Transverse colon (tissue), 4 donors: ENCODE results near the gene CFLAR. TPM values are rescaled to one million over a fixed set of nuclear protein-coding genes. Genes with fewer than 3 reads are reported as not detected.

Experiments
- DNase-seq: peaks from one replicate; pipeline ENCODE4 v3.0.0-alpha.2; 2019
- H3K27ac ChIP-seq, 4 donors: fragments of 200-600 bp; sonication (generic); 2 replicates each; pipeline ENCODE4 v1.5.1; 2016 to 2018; ENCODE audit warnings: inconsistent platforms in 4 of 4
- H3K27me3 ChIP-seq: fragments of 200-600 bp; sonication (generic); 2 replicates; pipeline ENCODE4 v1.5.1; 2017; ENCODE audit warnings: inconsistent platforms
- H3K36me3 ChIP-seq, 4 donors: fragments of 200-600 bp; sonication (generic); 2 replicates each; pipeline ENCODE4 v1.5.1; 2017 to 2019; ENCODE audit warnings: inconsistent platforms in 4 of 4
- H3K4me1 ChIP-seq, 4 donors: fragments of 200-600 bp; sonication (generic); 2 replicates each; pipeline ENCODE4 v1.5.1; 2017 to 2020; ENCODE audit warnings: inconsistent platforms in 4 of 4
- H3K4me3 ChIP-seq, 4 donors: fragments of 200-600 bp; sonication (generic); 1 replicate in 1 of 4; 2 replicates in 3 of 4; pipeline versions ENCODE4 v1.5.1 to v1.6.1; 2017 to 2019; ENCODE audit warnings: inconsistent platforms in 4 of 4
- H3K9me3 ChIP-seq, 2 donors: fragments of 200-600 bp; sonication (generic); 2 replicates each; pipeline ENCODE4 v1.5.1; 2017 to 2019; ENCODE audit warnings: inconsistent platforms in 2 of 2
- EP300 ChIP-seq: sonication (generic); formaldehyde crosslinking; IDR thresholded peaks from one replicate; pipeline ENCODE4 v1.6.1; 2017; ENCODE audit warnings: antibody characterized with exemption, low read depth
- POLR2A ChIP-seq: fragments of 450-650 bp; IDR thresholded peaks from one replicate; pipeline ENCODE4 v1.6.1; 2016; ENCODE audit warnings: antibody characterized with exemption, mild to moderate bottlenecking, moderate library complexity
- POLR2AphosphoS5 ChIP-seq, 3 donors: sonication (generic); formaldehyde crosslinking; IDR thresholded peaks; one replicate each; pipeline ENCODE4 v1.6.1; 2016; ENCODE audit warnings: antibody characterized with exemption in 3 of 3
- WGBS, 2 donors: methylation state at CpG; one replicate each; pipeline ENCODE4 v1.1.5; 2018; ENCODE audit warnings: low coverage in 1 of 2; 5-methylcytosine and 5-hydroxymethylcytosine counted together
- in situ Hi-C, 4 donors: fragments of 200-750 bp; cut with MboI; loops; one replicate each; pipeline versions ENCODE4 v1.15.0 to v1.15.1; 2017; ENCODE audit warnings: low sequenced_read_pairs in 3 of 4, low pct_ligation_motif_present in 1 of 4, low pct_unique_long_range_greater_than_20kb in 1 of 4
- intact Hi-C: fragments of 100-400 bp; cut with DNase I; formaldehyde crosslinking; loops from one replicate; pipeline ENCODE4 v1.15.1; 2023; ENCODE audit warnings: low total_unique reads
- total RNA-seq, 4 donors: library from RNA; depleted of rRNA; stranded (reverse); fragments of >200 nt; gene quantifications; one replicate each; pipeline ENCODE4 v1.1.0, GENCODE V29; 2016
- TF ChIP-seq, protein P1 (sequence below), 5 experiments: fragments of 200-600 bp in 3 of 5; fragments of 450-650 bp in 2 of 5; sonication (generic) in 3 of 5; IDR thresholded peaks; 1 replicate in 2 of 5; 2 replicates in 3 of 5; pipeline ENCODE4 v1.5.1; 2016 to 2017; ENCODE audit warnings: antibody characterized with exemption in 5 of 5, inconsistent platforms in 3 of 5, mild to moderate bottlenecking in 2 of 5, moderate library complexity in 1 of 5

Gene CFLAR
- total RNA-seq, 4 donors from 2014 or later, result 148 to 449 (median 323) TPM

DNA sequence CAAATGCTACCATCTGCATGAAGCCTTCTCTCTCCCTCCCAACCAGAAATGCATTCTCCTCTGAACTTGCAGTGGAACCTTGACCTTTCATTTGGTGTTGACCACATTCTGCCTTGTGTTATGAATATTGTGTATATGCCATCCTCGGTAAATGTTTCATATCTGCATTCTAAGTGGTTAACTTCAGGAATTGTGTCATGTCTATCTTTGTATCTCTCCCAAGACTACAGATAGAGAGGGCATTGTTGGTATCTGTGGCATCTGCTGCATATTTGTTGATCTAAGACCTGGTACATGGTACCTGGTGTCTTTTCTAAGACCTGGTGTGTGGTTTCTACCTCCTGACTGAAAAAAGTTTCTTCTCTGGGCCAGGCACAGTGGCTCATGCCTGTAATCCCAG is 101.0 kb downstream of the CFLAR start:
- H3K4me3 ChIP-seq, result no peak overlapping the region
- DNase-seq, result no peak
- peaks cover 0 to 4% (median 0%) of the 10 kb centered on the region in 4 donors for H3K36me3 ChIP-seq
- H3K4me1 ChIP-seq, result peaks cover 0 to 33% (median 22%) of the 10 kb centered on the region in 4 donors
- 91% methylated on average over 1 of the region's 1 CpG; no CpG with 5 or more reads in 1 of the 2 donors for WGBS, 2 donors
- H3K9me3 ChIP-seq, result no peaks in the 10 kb centered on the region
- TF ChIP-seq, protein P1, sequence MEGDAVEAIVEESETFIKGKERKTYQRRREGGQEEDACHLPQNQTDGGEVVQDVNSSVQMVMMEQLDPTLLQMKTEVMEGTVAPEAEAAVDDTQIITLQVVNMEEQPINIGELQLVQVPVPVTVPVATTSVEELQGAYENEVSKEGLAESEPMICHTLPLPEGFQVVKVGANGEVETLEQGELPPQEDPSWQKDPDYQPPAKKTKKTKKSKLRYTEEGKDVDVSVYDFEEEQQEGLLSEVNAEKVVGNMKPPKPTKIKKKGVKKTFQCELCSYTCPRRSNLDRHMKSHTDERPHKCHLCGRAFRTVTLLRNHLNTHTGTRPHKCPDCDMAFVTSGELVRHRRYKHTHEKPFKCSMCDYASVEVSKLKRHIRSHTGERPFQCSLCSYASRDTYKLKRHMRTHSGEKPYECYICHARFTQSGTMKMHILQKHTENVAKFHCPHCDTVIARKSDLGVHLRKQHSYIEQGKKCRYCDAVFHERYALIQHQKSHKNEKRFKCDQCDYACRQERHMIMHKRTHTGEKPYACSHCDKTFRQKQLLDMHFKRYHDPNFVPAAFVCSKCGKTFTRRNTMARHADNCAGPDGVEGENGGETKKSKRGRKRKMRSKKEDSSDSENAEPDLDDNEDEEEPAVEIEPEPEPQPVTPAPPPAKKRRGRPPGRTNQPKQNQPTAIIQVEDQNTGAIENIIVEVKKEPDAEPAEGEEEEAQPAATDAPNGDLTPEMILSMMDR (IDR thresholded peaks at IDR 0.05), result no peak
- TF ChIP-seq POLR2A, result no peak
- TF ChIP-seq EP300, result no peak
- TF ChIP-seq POLR2AphosphoS5 (IDR thresholded peaks at IDR 0.05), result no peak
- intact Hi-C loops, result no loop called here
- no peak overlapping the region for H3K27ac ChIP-seq
- in situ Hi-C loops, result no loop called here
- no peaks in the 10 kb centered on the region for H3K27me3 ChIP-seq

DNA sequence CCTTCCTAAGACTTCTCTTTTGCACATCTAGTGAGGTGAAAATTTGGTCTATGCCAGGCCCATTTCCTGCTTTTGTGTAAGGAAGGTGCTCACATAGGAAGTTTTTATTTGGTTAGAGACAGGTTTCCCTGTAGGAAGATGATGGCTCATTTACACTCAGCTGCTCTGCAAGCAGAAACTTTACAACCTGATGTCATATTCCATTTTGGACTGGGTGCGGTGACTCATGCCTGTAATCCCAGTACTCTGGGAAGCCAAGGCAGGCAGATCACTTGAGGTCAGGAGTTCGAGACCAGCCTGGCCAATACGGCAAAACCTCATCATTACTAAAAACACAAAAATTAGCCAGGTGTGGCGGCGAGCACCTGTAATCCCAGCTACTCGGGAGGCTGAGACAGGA is 102.8 kb downstream of the CFLAR start:
- no peak overlapping the region for H3K4me3 ChIP-seq
- in situ Hi-C loops (no loop called here), intact Hi-C loops (no loop called here)
- peaks cover 0 to 4% (median 0%) of the 10 kb centered on the region in 4 donors for H3K36me3 ChIP-seq
- TF ChIP-seq, protein P1 (IDR thresholded peaks at IDR 0.05), result no peak
- TF ChIP-seq POLR2AphosphoS5 (IDR thresholded peaks at IDR 0.05), result peak in 1 of 3 donors; percentile 18
- H3K27me3 ChIP-seq, result no peaks in the 10 kb centered on the region
- peak overlapping the region; percentile 75 to 85 (median 82) for H3K27ac ChIP-seq
- H3K9me3 ChIP-seq, result no peaks in the 10 kb centered on the region
- peaks cover 0 to 33% (median 22%) of the 10 kb centered on the region in 4 donors for H3K4me1 ChIP-seq
- peak; percentile 56 for DNase-seq
- WGBS, 2 donors, result 85 to 100% methylated on average over 1 to 6 of the region's 6 CpGs

DNA sequence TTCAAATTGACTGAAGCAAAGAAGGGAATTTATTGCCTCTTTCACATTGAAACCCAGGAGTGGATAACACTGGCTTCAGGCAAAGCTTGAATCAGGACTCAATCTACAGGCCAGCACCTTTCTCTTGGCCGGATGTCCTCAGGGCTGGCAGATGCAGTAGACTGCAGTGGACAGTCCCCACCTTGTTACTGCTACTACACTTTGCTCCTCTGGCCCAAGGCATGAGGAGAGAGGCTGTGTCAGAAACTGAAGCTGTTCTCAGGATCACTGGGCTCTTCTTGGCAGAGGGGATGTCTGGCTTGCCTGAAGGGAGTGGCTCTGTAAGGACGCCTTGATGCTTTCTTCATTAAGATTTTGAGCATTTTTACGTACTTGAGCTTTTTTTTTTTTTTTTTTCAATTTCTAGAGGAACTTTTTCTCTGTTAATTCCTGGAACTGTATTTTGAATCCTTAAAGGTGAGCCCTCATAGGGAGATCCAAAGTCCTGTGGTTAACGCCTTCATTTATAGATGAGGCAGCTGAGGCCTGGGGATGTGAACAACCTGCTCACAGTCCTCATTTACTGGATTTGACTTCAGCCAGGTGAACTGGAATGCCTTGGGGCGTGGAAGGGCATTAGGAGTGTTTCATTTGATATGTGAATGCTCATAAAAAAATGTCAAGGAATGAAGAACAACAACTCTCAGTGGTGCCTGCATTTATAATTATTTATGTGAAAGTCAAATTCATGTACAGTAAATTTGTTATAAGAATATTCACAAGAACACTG is 103.5 kb downstream of the CFLAR start:
- Histone ChIP-seq H3K27ac (peak overlapping the region; percentile 75 to 85 (median 82)), H3K4me1 (peaks cover 0 to 33% (median 22%) of the 10 kb centered on the region in 4 donors), H3K27me3 (no peaks in the 10 kb centered on the region), H3K36me3 (peaks cover 0 to 4% (median 0%) of the 10 kb centered on the region in 4 donors), H3K4me3 (no peak overlapping the region), H3K9me3 (no peaks in the 10 kb centered on the region)
- intact Hi-C loops (no loop called here), in situ Hi-C loops (no loop called here)
- peak; percentile 68 for DNase-seq
- WGBS, 2 donors, result 55 to 66% methylated on average over 4 to 5 of the region's 5 CpGs
- no peak for TF ChIP-seq EP300
- peak in 1 of 3 donors; percentile 34 for TF ChIP-seq POLR2AphosphoS5 (IDR thresholded peaks at IDR 0.05)
- TF ChIP-seq POLR2A, result peak; percentile 22
- TF ChIP-seq, protein P1 (IDR thresholded peaks at IDR 0.05), result no peak

DNA sequence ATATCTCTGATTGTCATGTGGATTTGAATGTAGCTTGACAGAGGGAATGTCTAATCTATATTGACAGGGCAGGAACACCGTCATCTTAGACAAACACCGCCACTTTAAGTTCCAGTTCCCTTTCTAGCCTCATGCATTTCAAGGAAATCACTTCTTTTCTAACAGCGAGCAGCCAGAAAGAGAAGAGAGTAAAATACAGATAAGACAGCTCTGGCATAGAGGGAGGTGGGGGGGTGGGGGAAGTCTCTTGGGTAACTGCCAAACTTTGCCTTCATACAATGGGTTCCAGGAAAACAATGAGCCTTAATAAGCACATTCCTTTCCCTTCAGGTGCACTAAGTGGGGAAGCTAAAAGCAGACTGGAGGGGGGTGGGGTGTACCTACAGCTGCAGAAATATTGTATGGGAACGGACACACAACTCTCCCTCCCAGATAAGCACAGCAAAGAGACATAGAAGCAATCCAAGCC is 104.2 kb downstream of the CFLAR start:
- H3K4me3 ChIP-seq, result no peak overlapping the region
- no peaks in the 10 kb centered on the region for H3K27me3 ChIP-seq
- in situ Hi-C loops (no loop called here), intact Hi-C loops (no loop called here)
- TF ChIP-seq EP300 (no peak), POLR2A (no peak), POLR2AphosphoS5 (IDR thresholded peaks at IDR 0.05) (no peak)
- TF ChIP-seq, protein P1 (IDR thresholded peaks at IDR 0.05), result no peak
- WGBS, 2 donors, result 29 to 31% methylated on average over 4 of the region's 4 CpGs
- H3K36me3 ChIP-seq, result peaks cover 0 to 4% (median 0%) of the 10 kb centered on the region in 4 donors
- H3K4me1 ChIP-seq, result peaks cover 0 to 33% (median 22%) of the 10 kb centered on the region in 4 donors
- peak overlapping the region; percentile 75 to 85 (median 82) for H3K27ac ChIP-seq
- DNase-seq, result peak; percentile 51
- H3K9me3 ChIP-seq, result no peaks in the 10 kb centered on the region
